Hematopoietic multipotent progenitor cell (in vitro differentiated cells): Measurements from ENCODE around the gene IFNA5. TPM values are rescaled to one million over a fixed set of nuclear protein-coding genes. Genes with fewer than 3 reads are reported as not detected.

Experiments
- DNase-seq, 3 donors: peaks; one replicate each; pipeline ENCODE4 v3.0.0-alpha.2; 2011 to 2015; ENCODE audit warnings: low read depth in 2 of 3, low spot score in 2 of 3
- total RNA-seq: library from RNA; depleted of rRNA; stranded (reverse); fragments of >200 nt; gene quantifications from one replicate; pipeline ENCODE4 v1.2.3, GENCODE V29; 2012

IFNA5 gene
- not detected for total RNA-seq

- DNase-seq = no peak
These were observed at the start of gene IFNA5 for GRCh38 chr9:21305213-21305612. IFNA5 (minus strand) TSS chr9:21305313; CDS start chr9:21305256, 57 bp downstream.

- no peak for DNase-seq
These were observed 45.7 kb upstream of the IFNA5 start, which contains the start of gene IFNA6 for GRCh38 chr9:21350787-21351186. IFNA6 (minus strand) TSS chr9:21350887; CDS start chr9:21350887, 0 bp downstream.

DNA sequence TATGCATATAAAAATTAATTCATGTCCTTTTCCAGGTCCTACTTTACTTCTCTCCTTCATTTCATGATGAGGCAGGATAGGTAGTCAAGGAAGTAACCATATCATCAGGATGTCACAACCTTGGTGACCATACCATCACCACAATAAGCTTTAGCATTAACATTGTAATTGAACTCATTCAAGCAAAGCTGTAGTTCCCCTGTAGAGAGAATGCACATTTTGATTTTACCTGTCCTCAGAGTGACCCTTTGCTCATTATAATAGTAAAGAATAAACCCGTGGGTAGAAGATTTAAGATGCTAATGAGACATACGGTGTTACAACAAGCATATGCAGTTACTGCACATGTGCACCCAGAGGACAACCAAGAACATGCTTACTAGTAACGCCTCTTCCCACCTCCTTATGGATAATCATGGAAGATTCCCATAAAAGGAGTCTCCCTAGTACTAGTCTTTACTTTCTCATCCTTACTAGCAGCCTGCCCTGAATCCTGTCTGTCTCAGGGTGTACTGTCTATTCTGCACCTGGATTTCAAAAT lies 43.4 kb upstream of the IFNA5 start:
- no peak for DNase-seq

DNA sequence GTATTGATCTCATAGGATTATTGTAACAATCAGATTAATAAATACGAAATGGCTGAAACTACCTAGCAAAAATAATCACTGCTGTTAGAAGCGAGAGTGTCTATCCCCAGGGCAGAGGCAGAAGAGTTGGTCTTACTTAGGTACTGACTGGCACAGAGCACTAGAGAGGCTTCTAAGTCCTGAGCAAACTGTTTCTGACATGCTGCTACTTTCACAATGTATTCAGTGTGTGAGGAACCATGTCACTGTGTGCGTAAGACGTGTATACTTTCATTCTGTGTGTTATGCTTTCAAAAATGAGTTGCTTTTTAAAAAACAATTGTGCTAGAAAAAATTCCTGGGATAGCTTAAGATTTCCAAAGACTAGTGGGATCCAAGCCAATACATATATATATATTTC lies 35.6 kb upstream of the IFNA5 start:
- DNase-seq = no peak

- DNase-seq = peak in 2 of 3 donors; percentile 24 to 37
These were observed 31.3 kb upstream of the IFNA5 start for GRCh38 chr9:21336457-21336856.

- peak; percentile 78 to 95 (median 92) for DNase-seq
These were observed 29.9 kb upstream of the IFNA5 start, which contains the start of gene KLHL9 for GRCh38 chr9:21334701-21335632. KLHL9 (minus strand) TSS chr9:21335404; CDS start chr9:21334859, 545 bp downstream.

DNA sequence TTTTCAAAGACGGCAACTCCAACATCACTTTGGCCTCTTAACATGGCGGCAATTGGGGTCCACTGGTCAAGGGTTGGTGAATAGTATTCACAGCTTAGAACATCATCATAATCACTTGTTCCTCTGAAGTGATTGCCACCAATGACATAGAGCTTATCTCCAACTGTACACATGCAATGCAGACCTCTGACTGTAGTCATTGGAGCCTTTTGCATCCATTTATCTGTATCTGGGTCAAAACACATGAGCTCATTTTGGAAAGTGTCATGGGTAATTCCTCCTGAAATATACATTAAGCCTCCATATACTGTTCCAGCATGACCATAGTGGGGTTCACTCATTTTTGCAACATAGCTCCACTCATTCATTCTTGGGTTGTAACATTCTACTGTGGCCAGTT lies 28.1 kb upstream of the IFNA5 start:
- no peak for DNase-seq

GRCh38 chr9:21331676-21332402 lies 26.7 kb upstream of the IFNA5 start:
- DNase-seq = no peak

GRCh38 chr9:21326526-21327139 lies 21.5 kb upstream of the IFNA5 start:
- peak; percentile 22 to 79 (median 53) for DNase-seq

DNA sequence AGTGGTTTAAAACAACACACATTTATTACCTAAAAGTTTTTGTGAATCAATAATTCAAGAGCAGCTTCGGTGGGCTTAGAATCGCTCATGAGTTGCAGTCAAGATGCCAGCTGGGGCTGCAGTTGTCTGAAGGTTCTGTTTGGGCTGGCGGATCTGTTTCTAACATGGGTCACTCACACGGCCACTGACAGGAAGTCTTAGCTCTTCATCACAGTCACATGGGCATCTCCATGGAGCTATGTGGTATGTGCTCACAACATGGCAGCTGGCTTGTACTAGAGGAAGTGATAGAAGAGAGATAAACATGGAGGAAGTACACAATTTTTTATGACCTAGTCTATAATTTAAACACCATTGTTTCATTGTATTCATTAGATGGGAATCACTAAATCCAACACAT lies 18.9 kb upstream of the IFNA5 start:
- DNase-seq = peak in 1 of 3 donors; percentile 33

DNA sequence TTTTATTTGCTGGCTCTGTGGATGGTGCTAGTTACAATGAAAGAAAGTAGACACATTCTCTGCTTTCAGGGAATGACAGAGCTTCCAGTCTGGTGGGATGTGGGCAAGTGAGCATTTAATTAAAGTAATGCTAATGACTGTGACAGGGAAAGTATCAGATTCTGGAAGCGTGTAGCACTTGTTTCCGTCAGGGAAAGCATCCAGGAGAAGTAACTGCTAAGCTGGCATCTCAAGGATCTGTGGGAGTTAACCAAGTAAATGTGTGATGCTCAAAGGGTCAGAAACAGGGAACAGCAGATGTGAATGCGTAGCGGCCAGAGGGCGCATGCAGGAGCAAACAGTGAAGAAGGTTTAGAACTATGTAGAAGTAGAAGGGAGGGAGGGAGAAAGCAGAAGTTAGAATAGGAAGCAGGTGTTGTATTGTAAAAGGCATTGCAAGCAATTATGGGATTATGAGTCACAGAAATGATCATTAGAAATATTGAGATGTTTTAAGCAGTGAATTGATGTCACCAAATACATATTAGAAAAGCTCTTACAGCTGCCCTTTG lies 17.9 kb upstream of the IFNA5 start:
- peak in 1 of 3 donors; percentile 62 for DNase-seq

GRCh38 chr9:21320465-21320864 lies 15.4 kb upstream of the IFNA5 start:
- no peak for DNase-seq

- DNase-seq = peak in 1 of 3 donors; percentile 64
These were observed 13.1 kb upstream of the IFNA5 start for GRCh38 chr9:21317956-21318923.

DNA sequence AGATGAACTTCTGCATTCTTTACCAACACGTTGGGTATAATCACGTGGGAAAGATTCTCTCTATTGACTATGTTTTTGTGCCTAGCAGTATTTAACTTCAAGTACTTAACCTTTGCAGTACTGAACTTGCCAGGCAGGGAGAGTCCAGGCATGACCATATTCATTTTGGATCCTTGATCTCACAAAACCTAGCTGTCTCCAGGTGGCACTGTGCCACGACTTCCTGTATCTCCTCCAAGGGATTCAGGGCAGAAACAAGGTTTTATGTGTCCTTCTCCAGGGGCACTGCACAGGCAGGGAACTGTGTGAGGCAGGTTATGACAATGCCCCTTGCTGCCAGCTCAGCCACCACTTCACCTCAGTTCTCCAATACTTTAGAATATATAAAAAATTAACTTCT lies 11.7 kb upstream of the IFNA5 start:
- no peak for DNase-seq

GRCh38 chr9:21316032-21316842 lies 11.1 kb upstream of the IFNA5 start:
- no peak for DNase-seq

DNA sequence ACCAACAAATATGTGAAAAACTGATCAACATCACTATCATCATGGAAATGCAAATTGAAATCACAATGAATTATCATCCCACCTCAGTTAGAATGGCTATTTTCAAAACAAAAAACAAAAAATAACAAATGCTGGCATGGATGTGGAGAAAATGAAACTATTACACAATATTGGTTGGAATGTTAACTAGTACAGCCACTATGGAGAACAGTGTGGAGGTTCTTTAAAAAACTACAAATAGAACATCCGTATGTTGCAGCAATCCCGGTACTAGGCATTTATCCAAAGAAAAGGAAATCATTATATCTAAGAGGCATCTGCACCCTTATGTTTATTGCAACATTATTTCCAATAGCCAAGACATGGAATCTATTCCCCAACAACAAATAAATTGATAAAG lies 9.0 kb upstream of the IFNA5 start:
- DNase-seq = no peak

- no peak for DNase-seq
These were observed 6.8 kb upstream of the IFNA5 start for GRCh38 chr9:21311889-21312288.

GRCh38 chr9:21295992-21296391 lies 9.1 kb downstream of the IFNA5 start:
- no peak for DNase-seq
